Embryonic facial prominence (tissue), 1 donor: ENCODE measurements around the gene FBXO34.
"Not testable (repeated sequence)": the region's sequence is repeated elsewhere in the genome, so short reads cannot be mapped to it uniquely, and the experiment has no call there.

Source experiments
- DNase-seq: peaks from one replicate; pipeline ENCODE4 v3.0.0-alpha.2; 2016; ENCODE audit errors: extremely low spot score

Gene FBXO34

DNA sequence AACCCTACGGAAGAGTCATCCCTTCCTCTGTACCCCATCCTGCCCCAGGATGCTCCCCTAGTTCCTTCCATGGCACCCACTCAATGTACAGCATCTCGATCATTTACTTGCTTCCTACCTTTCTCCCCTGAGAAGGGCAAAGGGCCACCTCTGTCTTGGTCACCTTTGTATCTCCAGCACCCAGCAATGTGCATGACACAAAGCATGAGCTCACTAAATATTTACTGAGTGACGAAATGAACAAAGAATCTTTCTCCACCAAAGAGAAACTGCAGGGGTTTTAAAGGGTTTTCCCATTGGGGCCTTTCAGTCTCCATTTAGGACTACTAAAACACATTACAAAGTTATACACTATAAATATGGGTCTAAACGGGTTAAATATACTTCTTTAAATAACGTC, 109.8 kb downstream of the FBXO34 start:
- no peak for DNase-seq

GRCh38 chr14:55381561-55381960, 110.3 kb downstream of the FBXO34 start:
- DNase-seq, result no peak

DNA sequence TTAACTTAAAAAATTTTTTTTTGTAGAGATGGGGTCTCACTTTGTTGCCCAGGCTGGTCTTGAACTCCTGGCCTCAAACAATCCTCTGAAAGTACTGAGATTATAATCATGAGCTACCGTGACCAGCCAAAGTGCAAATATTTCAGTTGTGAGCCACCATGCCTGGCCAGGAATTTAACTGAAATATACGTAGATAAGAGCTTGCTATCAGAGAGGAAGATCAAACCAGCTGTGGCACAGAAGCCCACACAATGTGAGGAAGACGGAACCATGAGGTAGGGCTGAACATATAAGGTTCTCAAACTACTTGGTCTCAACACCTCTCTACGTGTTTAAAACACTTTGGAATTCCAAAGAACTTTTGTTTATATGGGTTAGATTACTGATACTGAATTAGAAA, 111.3 kb downstream of the FBXO34 start:
- no peak for DNase-seq

DNA sequence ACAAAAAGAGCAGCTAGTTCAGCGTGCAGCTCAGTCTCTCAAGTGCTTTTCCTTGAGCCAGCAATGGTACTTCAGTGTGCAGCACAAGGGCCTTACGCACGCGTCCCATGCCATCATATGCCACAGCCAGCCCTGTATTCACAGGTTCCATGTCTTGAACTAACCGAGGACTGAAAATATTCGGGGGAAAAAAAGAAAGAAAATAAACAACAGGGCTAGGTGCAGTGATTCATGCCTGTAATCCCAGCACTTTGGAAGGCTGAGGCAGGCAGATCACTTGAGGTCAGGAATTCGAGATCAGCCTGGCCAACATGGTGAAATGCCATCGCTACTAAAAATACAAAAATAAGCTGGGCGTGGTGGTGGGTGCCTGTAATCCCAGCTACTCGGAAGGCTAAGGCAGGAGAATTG, 111.8 kb downstream of the FBXO34 start:
- not testable (repeated sequence) for DNase-seq

- no peak for DNase-seq
These were observed 112.4 kb downstream of the FBXO34 start for GRCh38 chr14:55383541-55384140.

GRCh38 chr14:55384536-55384935, 113.3 kb downstream of the FBXO34 start:
- DNase-seq, result no peak

- no peak for DNase-seq
These were observed 115.0 kb downstream of the FBXO34 start for GRCh38 chr14:55386037-55386808.

DNA sequence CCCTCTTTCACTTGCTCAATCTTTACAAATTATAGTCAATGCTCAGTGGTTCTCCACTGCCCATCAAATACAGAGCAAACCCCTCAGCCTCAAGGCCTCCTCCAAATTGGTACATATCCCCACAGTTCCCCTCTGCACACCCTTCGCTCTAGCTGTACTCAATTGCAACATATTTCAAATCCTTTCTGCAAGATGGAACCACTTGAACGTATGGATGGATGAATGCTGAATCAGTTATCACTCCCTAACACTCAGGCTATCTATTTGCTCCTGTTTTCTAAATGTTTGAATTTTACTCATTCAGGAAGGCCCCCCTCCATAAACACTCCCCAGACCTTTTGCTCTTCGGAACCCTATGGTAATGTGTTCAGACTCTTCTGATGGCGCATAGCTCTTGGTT, 115.9 kb downstream of the FBXO34 start:
- no peak for DNase-seq

DNA sequence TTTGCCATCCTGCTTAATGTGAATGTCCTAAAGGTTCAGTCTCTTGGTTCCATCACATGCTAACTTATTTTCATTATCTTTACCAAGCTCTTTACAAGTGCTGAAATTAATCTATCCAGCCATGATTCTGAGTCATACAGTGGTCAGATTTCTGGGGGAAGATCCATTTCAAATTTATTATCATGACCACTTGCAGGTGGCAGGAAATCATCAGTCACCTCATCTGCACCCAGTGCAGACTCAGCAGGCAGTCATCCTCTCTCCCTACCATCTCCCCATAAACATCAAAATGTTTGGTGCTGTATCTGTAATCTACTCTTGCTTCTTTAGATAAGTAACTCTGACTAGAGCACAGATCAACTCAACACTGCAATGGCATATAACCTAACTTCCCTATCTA, 116.9 kb downstream of the FBXO34 start:
- DNase-seq, result no peak

DNA sequence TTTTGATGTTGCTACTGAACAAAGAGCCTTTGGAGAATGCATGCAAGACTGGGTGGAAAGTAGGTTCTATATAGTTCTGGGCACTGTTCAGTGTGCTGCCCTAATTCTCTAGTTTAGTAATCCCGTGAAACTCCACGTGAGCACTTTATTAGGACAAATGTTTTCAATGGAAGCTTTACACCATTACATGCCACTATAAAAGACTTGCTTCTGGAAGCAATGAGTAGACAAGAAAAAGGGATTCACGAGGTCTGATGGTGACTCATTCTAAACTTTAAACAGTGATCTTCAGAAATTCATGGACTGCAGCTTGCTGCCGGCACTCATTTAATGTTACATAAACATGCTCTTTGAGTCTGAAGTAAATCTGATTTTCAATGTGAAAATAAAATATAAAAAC, 118.1 kb downstream of the FBXO34 start:
- DNase-seq, result no peak

DNA sequence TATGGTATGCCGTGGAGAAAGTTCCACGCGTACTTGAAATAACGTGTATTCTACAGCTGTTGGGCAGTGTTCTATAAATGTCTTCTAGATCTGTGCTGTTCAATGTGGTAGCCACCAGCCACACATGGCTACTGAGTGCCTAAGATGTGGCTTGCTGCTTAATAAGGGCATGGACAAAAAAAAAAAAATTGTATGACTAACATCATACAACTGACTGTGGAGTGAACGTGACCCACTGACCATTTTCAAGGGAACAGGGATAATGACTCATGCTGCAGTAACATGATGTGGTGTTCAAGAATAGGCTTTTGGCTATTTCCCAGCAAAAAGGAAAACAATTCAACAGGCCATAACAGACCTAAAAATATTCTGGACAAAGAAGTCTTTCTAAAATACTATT, 127.5 kb downstream of the FBXO34 start:
- no peak for DNase-seq

GRCh38 chr14:55399183-55399582, 128.0 kb downstream of the FBXO34 start:
- no peak for DNase-seq

- DNase-seq, result no peak
These were observed 128.6 kb downstream of the FBXO34 start for GRCh38 chr14:55399852-55400251.

DNA sequence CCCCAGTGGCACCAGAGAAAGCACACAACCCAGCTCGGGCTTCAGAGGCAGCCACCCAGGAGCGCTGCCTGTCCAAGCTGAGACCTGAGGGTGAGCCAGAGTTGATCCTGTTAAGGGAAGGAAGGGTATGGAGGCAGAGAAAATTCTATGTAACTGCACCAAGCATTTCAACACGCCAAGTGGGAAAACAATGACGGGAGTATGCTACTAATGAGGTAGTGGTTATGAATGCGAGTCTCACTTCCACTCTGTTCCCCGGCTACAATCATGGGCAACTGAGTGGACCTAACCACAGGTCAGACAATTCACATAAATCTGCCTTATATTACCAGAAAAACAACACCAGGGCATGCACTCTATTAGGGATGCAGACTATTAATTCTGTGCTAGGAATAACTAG, 130.5 kb downstream of the FBXO34 start:
- no peak for DNase-seq
